Measurements from ENCODE around the gene DGKI.

The DGKI gene

GRCh38 chr7:137667633-137668387 lies 179.0 kb downstream of the DGKI start:
- Histone ChIP-seq H3K4me1 (ENCODE audit: control insufficient read depth in 2 of 2, insufficient read depth in 1 of 2, low read depth in 1 of 2, low read length in 2 of 2) (peaks cover 0 to 2% of the 10 kb centered on the region in 2 donors), H3K18ac (ENCODE audit: low read length) (no peak overlapping the region), H2BK12ac (ENCODE audit: low read length) (no peak overlapping the region), H3K14ac (ENCODE audit: low read length) (no peak overlapping the region), H3K4ac (ENCODE audit: low read length) (no peak overlapping the region), H3K4me3 (ENCODE audit: low read length in 2 of 2) (no peak overlapping the region), H3K9me3 (replicated peaks in 1 of 2; ENCODE audit: control insufficient read depth in 2 of 2, insufficient read depth in 1 of 2, low read depth in 1 of 2, low read length in 2 of 2) (no peaks in the 10 kb centered on the region), H3K36me3 (replicated peaks in 1 of 2; ENCODE audit: control insufficient read depth in 2 of 2, insufficient read depth in 2 of 2, low read length in 2 of 2) (no peaks in the 10 kb centered on the region), H2AFZ (ENCODE audit: low read length) (no peak overlapping the region), H4K8ac (ENCODE audit: low read depth, low read length) (no peak overlapping the region), H2BK15ac (ENCODE audit: low read length) (no peak overlapping the region), H3K27ac (replicated peaks; ENCODE audit: low read length) (no peak overlapping the region), H3K4me2 (ENCODE audit: insufficient read depth, low read length, poor library complexity, severe bottlenecking) (no peak overlapping the region), H3K27me3 (ENCODE audit: control insufficient read depth in 3 of 3, insufficient read depth in 3 of 3, low read depth in 1 of 3, low read length in 3 of 3) (no peaks in the 10 kb centered on the region), H2BK5ac (ENCODE audit: low read length) (no peak overlapping the region), H3K9ac (ENCODE audit: low read depth, low read length, poor library complexity) (no peak overlapping the region), H4K91ac (ENCODE audit: low read depth, low read length, poor library complexity) (no peak overlapping the region), H3K23ac (ENCODE audit: low read depth, low read length, poor library complexity) (no peak overlapping the region), H2BK120ac (ENCODE audit: low read depth, low read length) (no peak overlapping the region), H2AK5ac (ENCODE audit: low read depth, low read length) (no peak overlapping the region), H3K79me1 (ENCODE audit: low read depth, low read length) (no peaks in the 10 kb centered on the region)
- no CpG with 5 or more reads among the region's 5 CpGs for WGBS, 2 donors (ENCODE audit: extremely low coverage in 2 of 2, insufficient read length in 2 of 2, insufficient replicate concordance in 1 of 2)
- no peak for DNase-seq (ENCODE audit: low spot score)

- Histone ChIP-seq H3K27ac (replicated peaks; ENCODE audit: low read length) (no peak overlapping the region), H3K14ac (ENCODE audit: low read length) (no peak overlapping the region), H4K91ac (ENCODE audit: low read depth, low read length, poor library complexity) (no peak overlapping the region), H3K9me3 (replicated peaks in 1 of 2; ENCODE audit: control insufficient read depth in 2 of 2, insufficient read depth in 1 of 2, low read depth in 1 of 2, low read length in 2 of 2) (no peaks in the 10 kb centered on the region), H2BK120ac (ENCODE audit: low read depth, low read length) (no peak overlapping the region), H2BK15ac (ENCODE audit: low read length) (no peak overlapping the region), H3K79me1 (ENCODE audit: low read depth, low read length) (no peaks in the 10 kb centered on the region), H3K9ac (ENCODE audit: low read depth, low read length, poor library complexity) (no peak overlapping the region), H2BK12ac (ENCODE audit: low read length) (no peak overlapping the region), H3K27me3 (ENCODE audit: control insufficient read depth in 3 of 3, insufficient read depth in 3 of 3, low read depth in 1 of 3, low read length in 3 of 3) (no peaks in the 10 kb centered on the region), H3K4ac (ENCODE audit: low read length) (no peak overlapping the region), H3K4me3 (ENCODE audit: low read length in 2 of 2) (no peak overlapping the region), H4K8ac (ENCODE audit: low read depth, low read length) (no peak overlapping the region), H3K4me2 (ENCODE audit: insufficient read depth, low read length, poor library complexity, severe bottlenecking) (no peak overlapping the region), H2BK5ac (ENCODE audit: low read length) (no peak overlapping the region), H3K18ac (ENCODE audit: low read length) (no peak overlapping the region), H2AK5ac (ENCODE audit: low read depth, low read length) (no peak overlapping the region), H3K4me1 (ENCODE audit: control insufficient read depth in 2 of 2, insufficient read depth in 1 of 2, low read depth in 1 of 2, low read length in 2 of 2) (peaks cover 0 to 9% of the 10 kb centered on the region in 2 donors), H2AFZ (ENCODE audit: low read length) (peak overlapping the region; percentile 15), H3K23ac (ENCODE audit: low read depth, low read length, poor library complexity) (no peak overlapping the region), H3K36me3 (replicated peaks in 1 of 2; ENCODE audit: control insufficient read depth in 2 of 2, insufficient read depth in 2 of 2, low read length in 2 of 2) (no peaks in the 10 kb centered on the region)
- no peak for DNase-seq (ENCODE audit: low spot score)
- no CpG with 5 or more reads among the region's 4 CpGs for WGBS, 2 donors (ENCODE audit: extremely low coverage in 2 of 2, insufficient read length in 2 of 2, insufficient replicate concordance in 1 of 2)
Measured at GRCh38 chr7:137664846-137665245, 181.9 kb downstream of the DGKI start.

GRCh38 chr7:137661634-137662033 lies 185.1 kb downstream of the DGKI start:
- Histone ChIP-seq H2BK15ac (ENCODE audit: low read length) (no peak overlapping the region), H3K27ac (replicated peaks; ENCODE audit: low read length) (peak overlapping the region; percentile 44), H3K79me1 (ENCODE audit: low read depth, low read length) (no peaks in the 10 kb centered on the region), H3K9ac (ENCODE audit: low read depth, low read length, poor library complexity) (no peak overlapping the region), H4K91ac (ENCODE audit: low read depth, low read length, poor library complexity) (no peak overlapping the region), H3K4ac (ENCODE audit: low read length) (peak overlapping the region; percentile 43), H3K18ac (ENCODE audit: low read length) (peak overlapping the region; percentile 63), H2BK5ac (ENCODE audit: low read length) (peak overlapping the region; percentile 44), H3K4me1 (ENCODE audit: control insufficient read depth in 2 of 2, insufficient read depth in 1 of 2, low read depth in 1 of 2, low read length in 2 of 2) (peaks cover 15 to 19% of the 10 kb centered on the region in 2 donors), H2BK12ac (ENCODE audit: low read length) (no peak overlapping the region), H3K9me3 (replicated peaks in 1 of 2; ENCODE audit: control insufficient read depth in 2 of 2, insufficient read depth in 1 of 2, low read depth in 1 of 2, low read length in 2 of 2) (no peaks in the 10 kb centered on the region), H2BK120ac (ENCODE audit: low read depth, low read length) (peak overlapping the region; percentile 48), H4K8ac (ENCODE audit: low read depth, low read length) (no peak overlapping the region), H3K14ac (ENCODE audit: low read length) (no peak overlapping the region), H3K27me3 (ENCODE audit: control insufficient read depth in 3 of 3, insufficient read depth in 3 of 3, low read depth in 1 of 3, low read length in 3 of 3) (no peaks in the 10 kb centered on the region), H2AK5ac (ENCODE audit: low read depth, low read length) (peak overlapping the region; percentile 66), H3K4me3 (ENCODE audit: low read length in 2 of 2) (no peak overlapping the region), H3K4me2 (ENCODE audit: insufficient read depth, low read length, poor library complexity, severe bottlenecking) (no peak overlapping the region), H2AFZ (ENCODE audit: low read length) (no peak overlapping the region), H3K23ac (ENCODE audit: low read depth, low read length, poor library complexity) (peak overlapping the region; percentile 8), H3K36me3 (replicated peaks in 1 of 2; ENCODE audit: control insufficient read depth in 2 of 2, insufficient read depth in 2 of 2, low read length in 2 of 2) (no peaks in the 10 kb centered on the region)
- DNase-seq (ENCODE audit: low spot score), result peak; percentile 18
- WGBS, 2 donors (ENCODE audit: extremely low coverage in 2 of 2, insufficient read length in 2 of 2, insufficient replicate concordance in 1 of 2), result no CpG with 5 or more reads among the region's 4 CpGs

GRCh38 chr7:137658190-137658900 lies 188.4 kb downstream of the DGKI start:
- H3K4me3 ChIP-seq (ENCODE audit: low read length in 2 of 2), result no peak overlapping the region
- no peak overlapping the region for H2BK15ac ChIP-seq (ENCODE audit: low read length)
- no peak overlapping the region for H3K27ac ChIP-seq (replicated peaks; ENCODE audit: low read length)
- H3K79me1 ChIP-seq (ENCODE audit: low read depth, low read length), result no peaks in the 10 kb centered on the region
- H3K9me3 ChIP-seq (replicated peaks in 1 of 2; ENCODE audit: control insufficient read depth in 2 of 2, insufficient read depth in 1 of 2, low read depth in 1 of 2, low read length in 2 of 2), result no peaks in the 10 kb centered on the region
- H4K91ac ChIP-seq (ENCODE audit: low read depth, low read length, poor library complexity), result no peak overlapping the region
- no CpG with 5 or more reads among the region's 9 CpGs for WGBS, 2 donors (ENCODE audit: extremely low coverage in 2 of 2, insufficient read length in 2 of 2, insufficient replicate concordance in 1 of 2)
- H2BK12ac ChIP-seq (ENCODE audit: low read length), result no peak overlapping the region
- H3K27me3 ChIP-seq (ENCODE audit: control insufficient read depth in 3 of 3, insufficient read depth in 3 of 3, low read depth in 1 of 3, low read length in 3 of 3), result no peaks in the 10 kb centered on the region
- no peak overlapping the region for H3K4ac ChIP-seq (ENCODE audit: low read length)
- H3K4me2 ChIP-seq (ENCODE audit: insufficient read depth, low read length, poor library complexity, severe bottlenecking), result no peak overlapping the region
- no peak overlapping the region for H2BK120ac ChIP-seq (ENCODE audit: low read depth, low read length)
- no peak overlapping the region for H3K18ac ChIP-seq (ENCODE audit: low read length)
- H2AFZ ChIP-seq (ENCODE audit: low read length), result peak overlapping the region; percentile 61
- no peak overlapping the region for H2BK5ac ChIP-seq (ENCODE audit: low read length)
- no peak for DNase-seq (ENCODE audit: low spot score)
- no peak overlapping the region for H3K9ac ChIP-seq (ENCODE audit: low read depth, low read length, poor library complexity)
- H3K36me3 ChIP-seq (replicated peaks in 1 of 2; ENCODE audit: control insufficient read depth in 2 of 2, insufficient read depth in 2 of 2, low read length in 2 of 2), result no peaks in the 10 kb centered on the region
- no peak overlapping the region for H3K23ac ChIP-seq (ENCODE audit: low read depth, low read length, poor library complexity)
- peaks cover 13 to 23% of the 10 kb centered on the region in 2 donors for H3K4me1 ChIP-seq (ENCODE audit: control insufficient read depth in 2 of 2, insufficient read depth in 1 of 2, low read depth in 1 of 2, low read length in 2 of 2)
- H2AK5ac ChIP-seq (ENCODE audit: low read depth, low read length), result no peak overlapping the region
- H3K14ac ChIP-seq (ENCODE audit: low read length), result no peak overlapping the region
- no peak overlapping the region for H4K8ac ChIP-seq (ENCODE audit: low read depth, low read length)

All from neuronal stem cell (in vitro differentiated cells).